DOHH2 (cell line): ENCODE measurements around the gene LRRC23.

Source experiments
- H3F3A ChIP-seq: fragments of 200-600 bp; sonication (generic), shearing (Covaris generic); 2 replicates; pipeline ENCODE4 v1.6.0; 2016; ENCODE audit warnings: antibody characterized with exemption, mild to moderate bottlenecking; ENCODE audit not compliant: control insufficient read depth, insufficient read depth
- H3K27ac ChIP-seq: fragments of 200-600 bp; sonication (generic); 2 replicates; pipeline ENCODE4 v1.5.1; 2014; ENCODE audit warnings: low read depth, mild to moderate bottlenecking, low read length, moderate library complexity
- H3K27me3 ChIP-seq: fragments of 200-600 bp; sonication (generic); 2 replicates; pipeline ENCODE4 v1.6.1; 2014; ENCODE audit warnings: mild to moderate bottlenecking, low read length, mixed read lengths; ENCODE audit not compliant: control insufficient read depth
- H3K36me3 ChIP-seq: fragments of 200-600 bp; sonication (generic); 2 replicates; pipeline ENCODE4 v1.6.1; 2014; ENCODE audit warnings: mild to moderate bottlenecking, low read length, moderate library complexity, mixed read lengths; ENCODE audit not compliant: control insufficient read depth
- H3K4me1 ChIP-seq: fragments of 200-600 bp; sonication (generic); 2 replicates; pipeline ENCODE4 v1.6.1; 2014; ENCODE audit warnings: mild to moderate bottlenecking, low read length, mixed read lengths; ENCODE audit not compliant: control insufficient read depth
- H3K4me2 ChIP-seq: fragments of 200-600 bp; sonication (generic); 2 replicates; pipeline ENCODE4 v1.6.0; 2014; ENCODE audit warnings: mild to moderate bottlenecking, low read length, moderate library complexity
- H3K4me3 ChIP-seq: fragments of 200-600 bp; sonication (generic); 2 replicates; pipeline ENCODE4 v1.5.1; 2014; ENCODE audit warnings: mild to moderate bottlenecking, low read length, mixed read lengths
- H3K79me2 ChIP-seq: fragments of 200-600 bp; sonication (generic); 2 replicates; pipeline ENCODE4 v1.6.1; 2014; ENCODE audit warnings: mild to moderate bottlenecking, low read length, mixed read lengths; ENCODE audit not compliant: control insufficient read depth
- H3K9me2 ChIP-seq: fragments of 200-600 bp; sonication (generic); replicated peaks from 2 replicates; pipeline ENCODE4 v1.6.1; 2014; ENCODE audit warnings: mild to moderate bottlenecking, low read length, mixed read lengths; ENCODE audit not compliant: control insufficient read depth
- H3K9me3 ChIP-seq: fragments of 200-600 bp; sonication (generic); 2 replicates; pipeline ENCODE4 v1.6.1; 2014; ENCODE audit warnings: antibody characterized with exemption, low read length, mixed read lengths; ENCODE audit not compliant: control insufficient read depth, insufficient read depth
- H4K20me1 ChIP-seq: fragments of 200-600 bp; sonication (generic); 2 replicates; pipeline ENCODE4 v1.6.0; 2014; ENCODE audit warnings: low read depth, mild to moderate bottlenecking, antibody characterized with exemption, low read length, moderate library complexity; ENCODE audit not compliant: control insufficient read depth, insufficient read depth
- EZH2phosphoT487 ChIP-seq: fragments of 200-600 bp; sonication (generic); IDR thresholded peaks from 2 replicates; pipeline ENCODE4 v1.6.1; 2017; ENCODE audit warnings: borderline replicate concordance, mild to moderate bottlenecking, antibody characterized with exemption, low read length, moderate library complexity, mixed read lengths
- TF ChIP-seq, protein P1 (sequence below): fragments of 200-600 bp; sonication (generic); IDR thresholded peaks from one replicate; pipeline ENCODE4 v1.5.1; 2014; ENCODE audit warnings: antibody characterized with exemption, mild to moderate bottlenecking, low read depth, low read length; ENCODE audit not compliant: poor library complexity, severe bottlenecking

LRRC23 gene

DNA sequence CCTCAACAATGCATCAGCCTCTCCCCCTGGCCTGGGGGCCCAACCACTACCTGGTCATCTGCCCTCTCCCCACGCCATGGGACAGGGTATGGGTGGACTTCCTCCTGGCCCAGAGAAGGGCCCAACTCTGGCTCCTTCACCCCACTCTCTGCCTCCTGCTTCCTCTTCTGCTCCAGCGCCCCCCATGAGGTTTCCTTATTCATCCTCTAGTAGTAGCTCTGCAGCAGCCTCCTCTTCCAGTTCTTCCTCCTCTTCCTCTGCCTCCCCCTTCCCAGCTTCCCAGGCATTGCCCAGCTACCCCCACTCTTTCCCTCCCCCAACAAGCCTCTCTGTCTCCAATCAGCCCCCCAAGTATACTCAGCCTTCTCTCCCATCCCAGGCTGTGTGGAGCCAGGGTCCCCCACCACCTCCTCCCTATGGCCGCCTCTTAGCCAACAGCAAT is 31.6 kb downstream of the LRRC23 start:
- Histone ChIP-seq H3K4me1 (peaks cover 18% of the 10 kb centered on the region), H3K27ac (no peak overlapping the region), H3K4me3 (peak overlapping the region; percentile 88), H3K27me3 (no peaks in the 10 kb centered on the region), H4K20me1 (no peaks in the 10 kb centered on the region), H3F3A (peaks cover 5% of the 10 kb centered on the region; the same call in 1 of the 2 replicates), H3K9me2 (no peaks in the 10 kb centered on the region), H3K36me3 (peaks cover 2% of the 10 kb centered on the region), H3K4me2 (peak overlapping the region; percentile 96), H3K79me2 (peaks cover 14% of the 10 kb centered on the region), H3K9me3 (no peaks in the 10 kb centered on the region)
- TF ChIP-seq, protein P1, sequence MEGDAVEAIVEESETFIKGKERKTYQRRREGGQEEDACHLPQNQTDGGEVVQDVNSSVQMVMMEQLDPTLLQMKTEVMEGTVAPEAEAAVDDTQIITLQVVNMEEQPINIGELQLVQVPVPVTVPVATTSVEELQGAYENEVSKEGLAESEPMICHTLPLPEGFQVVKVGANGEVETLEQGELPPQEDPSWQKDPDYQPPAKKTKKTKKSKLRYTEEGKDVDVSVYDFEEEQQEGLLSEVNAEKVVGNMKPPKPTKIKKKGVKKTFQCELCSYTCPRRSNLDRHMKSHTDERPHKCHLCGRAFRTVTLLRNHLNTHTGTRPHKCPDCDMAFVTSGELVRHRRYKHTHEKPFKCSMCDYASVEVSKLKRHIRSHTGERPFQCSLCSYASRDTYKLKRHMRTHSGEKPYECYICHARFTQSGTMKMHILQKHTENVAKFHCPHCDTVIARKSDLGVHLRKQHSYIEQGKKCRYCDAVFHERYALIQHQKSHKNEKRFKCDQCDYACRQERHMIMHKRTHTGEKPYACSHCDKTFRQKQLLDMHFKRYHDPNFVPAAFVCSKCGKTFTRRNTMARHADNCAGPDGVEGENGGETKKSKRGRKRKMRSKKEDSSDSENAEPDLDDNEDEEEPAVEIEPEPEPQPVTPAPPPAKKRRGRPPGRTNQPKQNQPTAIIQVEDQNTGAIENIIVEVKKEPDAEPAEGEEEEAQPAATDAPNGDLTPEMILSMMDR: no peak
- no peak for TF ChIP-seq EZH2phosphoT487

DNA sequence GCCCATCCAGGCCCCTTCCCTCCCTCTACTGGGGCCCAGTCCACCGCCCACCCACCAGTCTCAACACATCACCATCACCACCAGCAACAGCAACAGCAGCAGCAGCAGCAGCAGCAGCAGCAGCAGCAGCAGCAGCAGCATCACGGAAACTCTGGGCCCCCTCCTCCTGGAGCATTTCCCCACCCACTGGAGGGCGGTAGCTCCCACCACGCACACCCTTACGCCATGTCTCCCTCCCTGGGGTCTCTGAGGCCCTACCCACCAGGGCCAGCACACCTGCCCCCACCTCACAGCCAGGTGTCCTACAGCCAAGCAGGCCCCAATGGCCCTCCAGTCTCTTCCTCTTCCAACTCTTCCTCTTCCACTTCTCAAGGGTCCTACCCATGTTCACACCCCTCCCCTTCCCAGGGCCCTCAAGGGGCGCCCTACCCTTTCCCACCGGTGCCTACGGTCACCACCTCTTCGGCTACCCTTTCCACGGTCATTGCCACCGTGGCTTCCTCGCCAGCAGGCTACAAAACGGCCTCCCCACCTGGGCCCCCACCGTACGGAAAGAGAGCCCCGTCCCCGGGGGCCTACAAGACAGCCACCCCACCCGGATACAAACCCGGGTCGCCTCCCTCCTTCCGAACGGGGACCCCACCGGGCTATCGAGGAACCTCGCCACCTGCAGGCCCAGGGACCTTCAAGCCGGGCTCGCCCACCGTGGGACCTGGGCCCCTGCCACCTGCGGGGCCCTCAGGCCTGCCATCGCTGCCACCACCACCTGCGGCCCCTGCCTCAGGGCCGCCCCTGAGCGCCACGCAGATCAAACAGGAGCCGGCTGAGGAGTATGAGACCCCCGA is 32.2 kb downstream of the LRRC23 start:
- peak overlapping the region; percentile 96 for H3K4me2 ChIP-seq
- H3K79me2 ChIP-seq: peaks cover 14% of the 10 kb centered on the region
- H3K4me3 ChIP-seq: peak overlapping the region; percentile 88
- no peaks in the 10 kb centered on the region for H3K9me2 ChIP-seq
- TF ChIP-seq EZH2phosphoT487: no peak
- TF ChIP-seq, protein P1: peak; percentile 54
- H4K20me1 ChIP-seq: no peaks in the 10 kb centered on the region
- peaks cover 18% of the 10 kb centered on the region for H3K4me1 ChIP-seq
- H3K27ac ChIP-seq: peak overlapping the region; percentile 85
- H3K27me3 ChIP-seq: no peaks in the 10 kb centered on the region
- peaks cover 2% of the 10 kb centered on the region for H3K36me3 ChIP-seq
- no peaks in the 10 kb centered on the region for H3K9me3 ChIP-seq
- H3F3A ChIP-seq: peaks cover 5% of the 10 kb centered on the region; the same call in 1 of the 2 replicates

DNA sequence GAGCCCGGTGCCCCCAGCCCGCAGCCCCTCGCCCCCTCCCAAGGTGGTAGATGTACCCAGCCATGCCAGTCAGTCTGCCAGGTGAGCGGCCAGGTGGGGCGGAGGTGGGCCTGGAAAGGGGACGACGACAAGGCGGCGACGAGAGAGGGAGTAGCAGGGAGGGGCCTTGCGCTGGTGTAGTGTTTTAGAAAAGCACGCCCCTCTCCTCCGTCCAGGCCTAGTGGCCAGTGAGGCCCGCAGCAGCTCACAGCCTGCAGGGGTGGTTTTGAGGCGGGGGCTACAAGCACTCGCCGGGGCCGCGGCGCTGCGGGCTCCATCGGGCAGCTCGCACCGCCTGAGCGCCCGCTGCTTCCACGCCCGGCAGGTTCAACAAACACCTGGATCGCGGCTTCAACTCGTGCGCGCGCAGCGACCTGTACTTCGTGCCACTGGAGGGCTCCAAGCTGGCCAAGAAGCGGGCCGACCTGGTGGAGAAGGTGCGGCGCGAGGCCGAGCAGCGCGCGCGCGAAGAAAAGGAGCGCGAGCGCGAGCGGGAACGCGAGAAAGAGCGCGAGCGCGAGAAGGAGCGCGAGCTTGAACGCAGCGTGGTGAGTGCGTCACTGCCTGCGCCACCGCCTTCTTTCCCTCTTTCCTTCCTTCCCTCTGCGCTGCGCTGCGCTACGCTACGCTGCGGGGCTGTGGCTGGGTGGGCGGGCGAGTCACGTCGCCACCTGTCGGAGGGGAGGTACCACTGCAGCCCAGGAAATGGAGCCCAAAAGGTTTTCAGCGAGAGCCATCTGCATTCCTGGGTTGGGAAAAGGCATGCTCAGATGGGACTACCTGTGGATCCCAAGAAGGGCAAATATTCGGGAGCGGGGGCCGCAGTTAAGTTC is 33.1 kb downstream of the LRRC23 start:
- Histone ChIP-seq H3F3A (peaks cover 1% of the 10 kb centered on the region; the same call in 1 of the 2 replicates), H3K27me3 (no peaks in the 10 kb centered on the region), H3K9me2 (no peaks in the 10 kb centered on the region), H3K79me2 (peaks cover 14% of the 10 kb centered on the region), H3K9me3 (no peaks in the 10 kb centered on the region), H3K4me2 (peak overlapping the region; percentile 96), H4K20me1 (no peaks in the 10 kb centered on the region), H3K36me3 (peaks cover 2% of the 10 kb centered on the region), H3K4me3 (peak overlapping the region; percentile 88), H3K4me1 (peaks cover 18% of the 10 kb centered on the region), H3K27ac (peak overlapping the region; percentile 85)
- TF ChIP-seq EZH2phosphoT487: no peak
- TF ChIP-seq, protein P1: peak; percentile 95
